Measurements from ENCODE around the gene C12orf75. TPM values are rescaled to one million over a fixed set of nuclear protein-coding genes. Genes with fewer than 3 reads are reported as not detected.

C12orf75 gene
- total and polyA plus RNA-seq, 10 of the 15 experiments (the other 5 are each of a cell fraction or from before 2014, with no cell fraction given): 40.7 to 411 (median 159) TPM

- in situ Hi-C loops (cut with MboI): no loop called here
- no peak for TF ChIP-seq NFYB (IDR thresholded peaks at IDR 0.05; ENCODE audit: insufficient read depth, low read depth, low read length)
- TF ChIP-seq ASH2L (IDR thresholded peaks at IDR 0.05; ENCODE audit: borderline replicate concordance, low read depth): no peak
- no peak for TF ChIP-seq IKZF1 (conservative IDR thresholded peaks at IDR 0.05)
- TF ChIP-seq CHD1 (IDR thresholded peaks at IDR 0.05; ENCODE audit: low read depth, low read length): no peak
- no peak for TF ChIP-seq ZNF24 (IDR thresholded peaks at IDR 0.05)
- no peaks in the 10 kb centered on the region for H3K79me2 ChIP-seq (ENCODE audit: control insufficient read depth, insufficient read depth, low read length)
- H3K9ac ChIP-seq (ENCODE audit: control insufficient read depth, insufficient read depth, low read length): no peak overlapping the region
- H3K4me1 ChIP-seq (ENCODE audit: control insufficient read depth, insufficient read depth, low read length): no peaks in the 10 kb centered on the region
- no TSS peak for BruUV-seq (replicated peaks)
- no peaks in the 10 kb centered on the region for H3K27me3 ChIP-seq (replicated peaks in 1 of 2; ENCODE audit: control insufficient read depth in 2 of 2, insufficient read depth in 2 of 2, low read length in 1 of 2)
- no peaks in the 10 kb centered on the region for H4K20me1 ChIP-seq (ENCODE audit: control insufficient read depth, insufficient read depth)
- ChIA-PET SMC1A (ENCODE audit: uncharacterized antibody, unreplicated experiment) (interaction anchor here (1.0 to 1.2 kb wide), 2 partner anchors 30 to 41 kb away, joined by 3 read pairs; no protein-coding TSS in a partner anchor), RAD21 (ENCODE audit: unreplicated experiment) (no interaction called here), CTCF (interaction anchor here (0.9 kb wide), 1 partner anchor 66 kb away, joined by 3 read pairs; no protein-coding TSS in a partner anchor), POLR2A (interaction anchor here (0.6 kb wide), 1 partner anchor 16 kb away, joined by 4 read pairs; no protein-coding TSS in a partner anchor)
- DNase-seq (ENCODE audit: low read depth, low spot score) (no peak), FAIRE-seq (no peak), ATAC-seq (no peak)
- 98% methylated on average over 4 of the region's 4 CpGs for WGBS (ENCODE audit: insufficient coverage, insufficient replicate concordance, low lambda C conversion rate, missing lambda C conversion rate)
- H3K9me3 ChIP-seq (replicated peaks; ENCODE audit: control insufficient read depth, insufficient read depth, low read length): no peaks in the 10 kb centered on the region; the same call in 1 of the 3 replicates
- H3K27ac ChIP-seq (ENCODE audit: control insufficient read depth, insufficient read depth): no peak overlapping the region
- H3K36me3 ChIP-seq (ENCODE audit: control insufficient read depth in 2 of 2, insufficient read depth in 2 of 2, low read length in 1 of 2): no peaks in the 10 kb centered on the region; a peak in 1 of 4 replicates
- no peak overlapping the region for H2AFZ ChIP-seq (ENCODE audit: control insufficient read depth, low read depth, low read length)
- H3K4me3 ChIP-seq: no peak overlapping the region
- no peak overlapping the region for H3K4me2 ChIP-seq (ENCODE audit: control insufficient read depth, insufficient read depth)
- intact Hi-C loops (cut with micrococcal nuclease; ENCODE audit: unreplicated experiment): no loop called here
These were observed 13.3 kb upstream of the C12orf75 start for GRCh38 chr12:105316931-105317852.
